CD4-positive, alpha-beta memory T cell (primary cell): ENCODE data around the gene UBA6. TPM values are rescaled to one million over a fixed set of nuclear protein-coding genes. Genes with fewer than 3 reads are reported as not detected.
"Not testable (repeated sequence)": the region's sequence is repeated elsewhere in the genome, so short reads cannot be mapped to it uniquely, and the experiment has no call there.

Source experiments
- CTCF ChIA-PET: fragments of 350-600 bp; sonication (Branson Sonifier 250); formaldehyde crosslinking; loops from one replicate; lab custom pipeline; 2021; ENCODE audit warnings: inconsistent platforms; ENCODE audit not compliant: partially characterized antibody; lab: Charles Lee
- POLR2A ChIA-PET: fragments of 350-600 bp; sonication (Branson Sonifier 250); formaldehyde crosslinking; loops from one replicate; lab custom pipeline; 2021; ENCODE audit not compliant: partially characterized antibody; lab: Charles Lee
- DNase-seq, 5 donors: peaks; one replicate each; pipeline versions ENCODE4 v3.0.0 to v3.0.0-alpha.2; 2020 to 2022; ENCODE audit warnings: mixed read lengths in 1 of 5
- H3K27ac ChIP-seq: one replicate; pipeline ENCODE4 v1.7.0; 2013; ENCODE audit warnings: low read depth, low read length
- H3K27me3 ChIP-seq: 2 replicates; pipeline ENCODE4 v1.7.0; 2013; ENCODE audit warnings: mild to moderate bottlenecking, low read length, moderate library complexity; ENCODE audit not compliant: insufficient read depth
- H3K36me3 ChIP-seq: 2 replicates; pipeline ENCODE4 v1.7.0; 2013; ENCODE audit warnings: mild to moderate bottlenecking, low read length, moderate library complexity; ENCODE audit not compliant: insufficient read depth
- H3K4me1 ChIP-seq: 2 replicates; pipeline ENCODE4 v1.7.0; 2013; ENCODE audit warnings: mild to moderate bottlenecking, low read length, moderate library complexity; ENCODE audit not compliant: insufficient read depth
- H3K4me3 ChIP-seq, 2 donors: one replicate each; pipeline ENCODE4 v1.7.0; 2013; ENCODE audit warnings: low read length in 2 of 2, mild to moderate bottlenecking in 1 of 2
- H3K9me3 ChIP-seq, 2 donors: one replicate each; pipeline ENCODE4 v1.7.0; 2013; ENCODE audit warnings: low read length in 2 of 2, control low read depth in 1 of 2; ENCODE audit not compliant: control insufficient read depth in 1 of 2
- H3K27ac Mint-ChIP-seq, 7 donors: one replicate each; pipeline ENCODE4 v1.8.0; 2020 to 2021; ENCODE audit warnings: mixed read lengths in 7 of 7, mild to moderate bottlenecking in 6 of 7, inconsistent platforms in 3 of 7, moderate library complexity in 3 of 7
- H3K27me3 Mint-ChIP-seq, 2 donors: one replicate each; pipeline ENCODE4 v1.8.0; 2020 to 2021; ENCODE audit warnings: mixed read lengths in 2 of 2
- H3K36me3 Mint-ChIP-seq, 2 donors: one replicate each; pipeline ENCODE4 v1.8.0; 2020 to 2021; ENCODE audit warnings: mixed read lengths in 2 of 2, inconsistent platforms in 1 of 2, mild to moderate bottlenecking in 1 of 2
- H3K4me1 Mint-ChIP-seq, 4 donors: one replicate each; pipeline ENCODE4 v1.8.0; 2020 to 2021; ENCODE audit warnings: mixed read lengths in 4 of 4, mild to moderate bottlenecking in 1 of 4
- H3K4me3 Mint-ChIP-seq, 8 donors: one replicate each; pipeline ENCODE4 v1.8.0; 2020 to 2021; ENCODE audit warnings: mixed read lengths in 8 of 8, mild to moderate bottlenecking in 7 of 8, moderate library complexity in 6 of 8, inconsistent platforms in 3 of 8
- H3K9me3 Mint-ChIP-seq, 8 donors: one replicate each; pipeline ENCODE4 v1.8.0; 2020 to 2021; ENCODE audit warnings: mixed read lengths in 8 of 8, mild to moderate bottlenecking in 5 of 8, inconsistent platforms in 3 of 8, moderate library complexity in 1 of 8
- intact Hi-C: fragments of 100-400 bp; cut with micrococcal nuclease; formaldehyde crosslinking; loops from one replicate; pipeline ENCODE4 v1.15.1; 2023
- polyA plus RNA-seq, 2 donors: library from polyadenylated mRNA; unstranded; fragments of 300-500 nt; fragmentation: Illumina TruSeq; gene quantifications; one replicate each; pipeline ENCODE4 v1.2.3, GENCODE V29; 2021
- total RNA-seq, 2 experiments: library from RNA; stranded (reverse); gene quantifications; one replicate each; pipeline ENCODE4 v1.2.3, GENCODE V29; 2021

The UBA6 gene
- total and polyA plus RNA-seq, 4 experiments from 2014 or later = 14.2 to 55.8 (median 42.2) TPM

DNA sequence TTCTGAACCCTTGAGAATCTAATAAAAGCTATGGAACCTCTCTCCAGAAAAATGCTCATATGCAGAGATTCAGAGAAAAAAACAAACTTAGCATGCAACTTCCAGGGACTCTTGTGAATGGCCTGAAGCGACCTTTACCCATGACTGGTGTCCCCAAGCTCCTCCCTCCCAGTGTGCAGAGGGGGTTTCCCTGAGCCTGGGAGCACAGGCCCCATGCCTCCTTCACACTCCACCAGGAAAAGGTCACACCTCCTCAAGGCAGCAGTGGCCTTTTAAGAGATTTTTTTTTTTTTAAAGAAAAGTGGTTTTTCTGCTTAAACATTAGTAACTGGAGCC, 13.3 kb upstream of the UBA6 start:
- peaks cover 7 to 12% (median 8%) of the 10 kb centered on the region in 4 donors for H3K4me1 Mint-ChIP-seq
- no peak overlapping the region for H3K4me3 ChIP-seq
- H3K36me3 Mint-ChIP-seq = peaks cover 13 to 46% of the 10 kb centered on the region in 2 donors
- no peak overlapping the region for H3K27ac ChIP-seq
- no peaks in the 10 kb centered on the region for H3K4me1 ChIP-seq
- H3K9me3 ChIP-seq = no peaks in the 10 kb centered on the region
- intact Hi-C loops = no loop called here
- no peak for DNase-seq
- no peak overlapping the region for H3K4me3 Mint-ChIP-seq
- no peaks in the 10 kb centered on the region for H3K27me3 Mint-ChIP-seq
- ChIA-PET POLR2A (no interaction called here), CTCF (no interaction called here)
- no peak overlapping the region for H3K27ac Mint-ChIP-seq
- H3K36me3 ChIP-seq = no peaks in the 10 kb centered on the region
- H3K9me3 Mint-ChIP-seq = no peaks in the 10 kb centered on the region
- no peaks in the 10 kb centered on the region for H3K27me3 ChIP-seq

DNA sequence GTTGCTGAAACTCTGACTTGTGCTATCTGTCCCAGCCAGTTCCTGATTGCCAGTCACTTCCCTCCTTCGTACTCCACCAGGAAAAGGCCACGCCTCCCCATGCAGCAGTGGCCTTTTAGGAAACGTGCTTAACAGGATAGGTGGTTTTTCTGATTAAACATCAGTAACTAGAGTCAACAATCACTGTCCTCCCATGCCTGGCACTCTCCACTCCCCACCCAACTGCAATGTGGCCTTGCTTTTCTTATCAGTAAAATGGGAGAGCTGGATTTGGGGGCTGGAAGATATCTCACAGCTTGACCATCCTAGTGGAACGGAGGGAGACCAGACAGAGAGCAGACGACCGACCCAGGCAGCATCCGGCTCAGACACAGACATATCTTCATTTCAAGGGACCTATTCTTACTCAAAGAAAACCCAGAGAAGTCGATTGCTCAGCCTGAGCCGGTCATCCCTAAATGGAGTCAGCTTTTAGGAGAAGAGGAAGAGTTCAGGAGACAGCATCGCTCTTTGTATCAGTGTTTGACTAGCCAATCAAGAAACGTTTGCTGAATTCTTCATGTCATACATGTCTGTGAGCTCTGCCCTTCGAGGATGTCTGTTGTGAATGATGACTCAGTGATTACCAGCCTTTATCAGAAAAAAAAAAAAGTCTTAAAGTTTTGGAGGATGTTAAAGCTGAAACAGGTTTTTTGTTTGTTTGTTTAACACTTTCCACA, 12.7 kb upstream of the UBA6 start:
- peaks cover 13 to 47% of the 10 kb centered on the region in 2 donors for H3K36me3 Mint-ChIP-seq
- no peak for DNase-seq
- H3K9me3 Mint-ChIP-seq = no peaks in the 10 kb centered on the region
- no peaks in the 10 kb centered on the region for H3K27me3 Mint-ChIP-seq
- CTCF ChIA-PET = no interaction called here
- peaks cover 7 to 12% (median 8%) of the 10 kb centered on the region in 4 donors for H3K4me1 Mint-ChIP-seq
- intact Hi-C loops = no loop called here
- Histone ChIP-seq H3K27ac (no peak overlapping the region), H3K36me3 (no peaks in the 10 kb centered on the region), H3K9me3 (no peaks in the 10 kb centered on the region), H3K27me3 (no peaks in the 10 kb centered on the region), H3K4me1 (no peaks in the 10 kb centered on the region), H3K4me3 (no peak overlapping the region)
- peak overlapping the region in 1 of 7 donors; percentile 75 for H3K27ac Mint-ChIP-seq
- H3K4me3 Mint-ChIP-seq = no peak overlapping the region
- POLR2A ChIA-PET = interaction anchor here (1.4 kb wide), 1 partner anchor 13 kb away, joined by 4 read pairs; the partner anchor contains the start of gene UBA6

DNA sequence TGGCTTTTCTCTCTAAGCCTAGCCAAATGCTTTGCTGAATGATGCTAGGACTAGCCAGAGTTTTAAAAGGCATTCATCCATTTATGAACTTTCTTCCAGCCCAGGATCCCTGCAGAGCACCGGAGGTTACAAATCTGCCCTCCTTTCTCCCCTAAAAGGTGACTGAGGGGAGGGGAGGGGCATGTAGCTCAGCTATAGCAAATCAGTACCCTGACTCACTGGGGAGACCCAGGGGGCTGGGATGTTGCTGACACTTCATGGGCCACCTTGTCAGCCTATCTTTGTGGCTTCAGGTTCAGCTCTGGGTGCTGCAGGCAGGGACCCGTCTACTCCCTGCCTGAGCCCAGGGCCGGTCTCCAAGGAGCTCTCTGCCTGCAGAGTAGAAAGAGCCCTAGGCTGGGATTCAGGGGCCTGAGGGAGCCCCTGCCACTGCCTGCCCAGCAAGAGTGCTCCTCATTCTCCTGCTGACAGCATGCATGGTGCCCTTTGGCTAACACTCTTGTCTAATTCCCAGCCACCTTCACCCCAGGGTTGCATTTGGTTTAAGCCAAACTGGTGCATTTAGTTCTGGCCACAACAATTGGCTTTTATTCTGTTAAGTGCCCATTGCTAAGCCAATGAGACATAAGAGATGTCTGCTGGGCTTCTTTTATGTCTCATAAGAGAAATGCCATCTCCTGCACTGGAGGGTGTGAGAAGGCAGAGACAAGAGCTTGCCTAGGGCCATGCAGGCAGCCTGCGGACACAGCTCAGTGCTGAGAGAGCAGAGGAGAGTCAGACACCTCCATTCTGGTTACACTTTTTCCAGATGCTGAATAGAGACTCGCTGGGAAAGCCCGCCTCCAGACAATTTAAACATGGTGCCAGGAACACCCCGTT, 11.9 kb upstream of the UBA6 start:
- H3K4me3 Mint-ChIP-seq = no peak overlapping the region
- no peaks in the 10 kb centered on the region for H3K9me3 ChIP-seq
- no peaks in the 10 kb centered on the region for H3K27me3 Mint-ChIP-seq
- ChIA-PET CTCF (no interaction called here), POLR2A (interaction anchor here (1.4 kb wide), 1 partner anchor 12 kb away, joined by 4 read pairs; the partner anchor contains the start of gene UBA6)
- peaks cover 7 to 20% (median 10%) of the 10 kb centered on the region in 4 donors for H3K4me1 Mint-ChIP-seq
- H3K27me3 ChIP-seq = no peaks in the 10 kb centered on the region
- H3K4me1 ChIP-seq = no peaks in the 10 kb centered on the region
- no peak overlapping the region for H3K4me3 ChIP-seq
- DNase-seq = no peak
- no peaks in the 10 kb centered on the region for H3K9me3 Mint-ChIP-seq
- intact Hi-C loops = no loop called here
- H3K27ac Mint-ChIP-seq = peak overlapping the region in 1 of 7 donors; percentile 62
- H3K36me3 ChIP-seq = no peaks in the 10 kb centered on the region
- H3K27ac ChIP-seq = no peak overlapping the region
- peaks cover 18 to 55% of the 10 kb centered on the region in 2 donors for H3K36me3 Mint-ChIP-seq

DNA sequence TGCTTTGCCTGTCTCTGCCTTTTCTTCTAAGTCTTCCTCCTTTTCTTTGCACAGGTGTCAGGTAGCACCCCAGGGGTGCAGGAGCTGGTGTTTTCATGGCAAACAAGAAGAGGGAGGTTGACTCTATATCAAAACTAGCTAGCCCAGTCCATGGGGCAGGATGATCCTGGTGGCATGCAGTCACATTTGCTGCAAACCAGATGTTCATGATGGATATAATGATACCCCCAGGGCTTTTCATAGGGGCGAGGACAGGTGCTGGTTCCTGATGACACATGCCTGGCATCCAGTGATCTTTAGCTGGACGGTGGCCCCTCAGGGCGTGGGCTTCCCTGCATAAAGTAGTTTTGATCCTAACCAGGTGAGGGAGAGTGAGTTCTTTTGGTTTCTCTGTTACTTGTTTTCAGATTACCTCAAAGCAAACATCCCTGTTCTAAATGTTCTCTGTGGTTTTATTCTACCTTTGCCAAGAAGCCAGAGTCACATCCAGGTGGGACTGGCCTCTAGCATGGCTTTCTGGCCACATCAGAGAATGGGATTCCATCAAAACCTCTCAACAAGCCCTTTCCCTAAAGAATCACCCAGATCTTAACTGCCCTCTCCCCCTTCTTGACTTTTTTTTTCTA, 11.2 kb upstream of the UBA6 start:
- intact Hi-C loops = no loop called here
- no peaks in the 10 kb centered on the region for H3K27me3 ChIP-seq
- CTCF ChIA-PET = no interaction called here
- POLR2A ChIA-PET = no interaction called here
- no peaks in the 10 kb centered on the region for H3K36me3 ChIP-seq
- no peaks in the 10 kb centered on the region for H3K9me3 ChIP-seq
- H3K27ac ChIP-seq = no peak overlapping the region
- no peak for DNase-seq
- H3K27ac Mint-ChIP-seq = peak overlapping the region in 2 of 7 donors; percentile 18 to 62
- H3K4me3 Mint-ChIP-seq = no peak overlapping the region
- H3K36me3 Mint-ChIP-seq = peaks cover 21 to 54% of the 10 kb centered on the region in 2 donors
- peaks cover 7 to 22% (median 10%) of the 10 kb centered on the region in 4 donors for H3K4me1 Mint-ChIP-seq
- H3K9me3 Mint-ChIP-seq = peaks cover 0 to 2% (median 0%) of the 10 kb centered on the region in 8 donors
- H3K27me3 Mint-ChIP-seq = no peaks in the 10 kb centered on the region
- no peaks in the 10 kb centered on the region for H3K4me1 ChIP-seq
- H3K4me3 ChIP-seq = no peak overlapping the region

DNA sequence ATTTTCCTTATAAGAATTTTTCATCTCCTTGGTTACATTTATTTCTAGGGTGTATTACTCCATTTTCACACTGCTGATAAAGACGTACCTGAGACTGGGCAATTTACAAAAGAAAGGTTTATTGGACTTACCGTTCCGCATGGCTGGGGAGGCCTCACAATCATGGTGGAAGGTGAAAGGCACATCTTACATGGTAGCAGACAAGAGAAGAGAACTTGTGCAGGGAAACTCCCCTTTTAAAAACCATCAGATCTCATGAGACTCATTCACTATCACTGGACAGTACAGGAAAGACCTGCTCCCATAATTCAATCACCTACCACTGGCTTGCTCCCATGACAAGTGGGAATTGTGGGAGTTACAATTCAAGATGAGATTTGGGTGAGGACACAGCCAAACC, 5.7 kb upstream of the UBA6 start:
- H3K4me3 Mint-ChIP-seq, H3K27me3 ChIP-seq, H3K4me3 ChIP-seq, H3K9me3 ChIP-seq, POLR2A ChIA-PET, H3K27me3 Mint-ChIP-seq, H3K27ac ChIP-seq, H3K9me3 Mint-ChIP-seq, DNase-seq, CTCF ChIA-PET, intact Hi-C loops, H3K36me3 ChIP-seq: not testable (repeated sequence)
- H3K4me1 ChIP-seq = peaks cover 23% of the 10 kb centered on the region
- Mint-ChIP-seq H3K4me1 (peaks cover 33 to 56% (median 44%) of the 10 kb centered on the region in 4 donors), H3K27ac (peak overlapping the region in 2 of 7 donors; percentile 7 to 25), H3K36me3 (peaks cover 28 to 54% of the 10 kb centered on the region in 2 donors)

DNA sequence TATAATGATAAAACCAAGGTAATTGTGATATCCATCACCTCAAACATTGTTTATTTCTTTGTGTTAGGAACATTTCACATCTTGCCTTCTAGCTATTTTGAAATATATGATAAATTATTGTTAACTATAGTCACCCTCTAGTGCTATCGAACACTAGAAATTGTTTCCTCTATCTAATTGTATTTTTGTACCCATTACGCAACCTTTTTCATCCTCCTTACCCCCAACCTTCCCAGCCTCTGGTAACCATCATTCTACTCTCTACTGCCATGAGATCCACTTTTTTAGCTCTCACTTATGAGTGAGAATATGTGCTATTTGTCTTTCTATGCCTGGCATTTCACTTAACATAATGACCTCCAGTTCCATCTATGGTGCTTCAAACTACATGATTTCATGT, 3.9 kb upstream of the UBA6 start:
- Mint-ChIP-seq H3K4me1 (peaks cover 34 to 54% (median 48%) of the 10 kb centered on the region in 4 donors), H3K4me3 (peak overlapping the region in 2 of 8 donors; percentile 2 to 14)
- H3K4me3 ChIP-seq = no peak overlapping the region

More for the DNA sequence above, 3.9 kb upstream of the UBA6 start:
- H3K27me3 ChIP-seq = no peaks in the 10 kb centered on the region
- intact Hi-C loops = loop anchor here (5.0 kb wide), 2 partner anchors 42 to 647 kb away; partner anchors contain the start of gene YTHDC1
- peaks cover 32% of the 10 kb centered on the region for H3K4me1 ChIP-seq
- Mint-ChIP-seq H3K36me3 (peaks cover 33 to 54% of the 10 kb centered on the region in 2 donors), H3K27me3 (no peaks in the 10 kb centered on the region), H3K9me3 (peaks cover 0 to 10% (median 1%) of the 10 kb centered on the region in 8 donors), H3K27ac (peak overlapping the region in 3 of 7 donors; percentile 0 to 18 (median 0))
- H3K9me3 ChIP-seq = peaks cover 0 to 3% of the 10 kb centered on the region in 2 donors
- no peak overlapping the region for H3K27ac ChIP-seq
- CTCF ChIA-PET = no interaction called here
- POLR2A ChIA-PET = no interaction called here
- no peak for DNase-seq
- H3K36me3 ChIP-seq = no peaks in the 10 kb centered on the region
